CD4-positive, CD25-positive, alpha-beta regulatory T cell (primary cell): ENCODE data around the gene NTRK3. TPM values are rescaled to one million over a fixed set of nuclear protein-coding genes. Genes with fewer than 3 reads are reported as not detected.

Source experiments
- ATAC-seq, 2 donors: fragments of 150-1000 bp; cut with Tn5 transposase; one replicate each; pipeline ENCODE4 v1.10.0; 2021; ENCODE audit warnings: low read depth in 2 of 2, moderate number of reproducible peaks in 2 of 2, moderate library complexity in 1 of 2
- DNase-seq, 3 donors: peaks; one replicate each; pipeline versions ENCODE4 v3.0.0 to v3.0.0-alpha.2; 2012 to 2022; ENCODE audit warnings: mixed read lengths in 1 of 3
- H3K27ac ChIP-seq: one replicate; pipeline ENCODE4 v1.7.0; 2013; ENCODE audit warnings: mild to moderate bottlenecking, low read length; ENCODE audit not compliant: insufficient read depth, poor library complexity, severe bottlenecking
- H3K27me3 ChIP-seq: one replicate; pipeline ENCODE4 v1.7.0; 2013; ENCODE audit warnings: low read length; ENCODE audit not compliant: control insufficient read depth, insufficient read depth
- H3K36me3 ChIP-seq: one replicate; pipeline ENCODE4 v1.7.0; 2013; ENCODE audit warnings: mild to moderate bottlenecking, low read length, moderate library complexity; ENCODE audit not compliant: control insufficient read depth, insufficient read depth
- H3K4me1 ChIP-seq: 2 replicates; pipeline ENCODE4 v1.7.0; 2013; ENCODE audit warnings: mild to moderate bottlenecking, low read length; ENCODE audit not compliant: insufficient read depth, control insufficient read depth, poor library complexity, severe bottlenecking
- H3K4me3 ChIP-seq: one replicate; pipeline ENCODE4 v1.7.0; 2013; ENCODE audit warnings: low read depth, mild to moderate bottlenecking, low read length, moderate library complexity
- H3K9me3 ChIP-seq, 2 experiments: 1 replicate in 1 of 2; 2 replicates in 1 of 2; pipeline ENCODE4 v1.7.0; 2013; ENCODE audit warnings: low read length in 2 of 2, mild to moderate bottlenecking in 1 of 2, moderate library complexity in 1 of 2; ENCODE audit not compliant: control insufficient read depth in 2 of 2
- H3K27ac Mint-ChIP-seq, 3 donors: one replicate each; pipeline ENCODE4 v1.8.0; 2020 to 2022; ENCODE audit warnings: mild to moderate bottlenecking in 3 of 3, mixed read lengths in 3 of 3, moderate library complexity in 2 of 3
- H3K27me3 Mint-ChIP-seq: one replicate; pipeline ENCODE4 v1.8.0; 2022; ENCODE audit warnings: mild to moderate bottlenecking, mixed read lengths
- H3K36me3 Mint-ChIP-seq: one replicate; pipeline ENCODE4 v1.8.0; 2020; ENCODE audit warnings: mixed read lengths
- H3K4me1 Mint-ChIP-seq, 4 donors: one replicate each; pipeline ENCODE4 v1.8.0; 2020 to 2022; ENCODE audit warnings: mixed read lengths in 4 of 4, mild to moderate bottlenecking in 1 of 4
- H3K4me3 Mint-ChIP-seq, 4 donors: one replicate each; pipeline ENCODE4 v1.8.0; 2020 to 2022; ENCODE audit warnings: mild to moderate bottlenecking in 4 of 4, mixed read lengths in 4 of 4, moderate library complexity in 3 of 4
- H3K9me3 Mint-ChIP-seq, 7 donors: one replicate each; pipeline ENCODE4 v1.8.0; 2020 to 2022; ENCODE audit warnings: mixed read lengths in 7 of 7, mild to moderate bottlenecking in 3 of 7, moderate library complexity in 2 of 7
- polyA plus RNA-seq, 4 donors: library from polyadenylated mRNA; unstranded; fragments of 300-500 nt; fragmentation: Illumina TruSeq; gene quantifications; one replicate each; pipeline ENCODE4 v1.2.3, GENCODE V29; 2021
- total RNA-seq: library from RNA; stranded (reverse); gene quantifications from one replicate; pipeline ENCODE4 v1.2.3, GENCODE V29; 2022

NTRK3 gene
- total and polyA plus RNA-seq, 5 donors from 2014 or later, result not detected

- Mint-ChIP-seq H3K27ac (no peak overlapping the region), H3K27me3 (peaks cover 2% of the 10 kb centered on the region), H3K4me3 (no peak overlapping the region), H3K9me3 (peaks cover 0 to 1% (median 0%) of the 10 kb centered on the region in 7 donors), H3K36me3 (no peaks in the 10 kb centered on the region), H3K4me1 (no peaks in the 10 kb centered on the region)
- DNase-seq, result no peak
- ATAC-seq, result no peak
- H3K27me3 ChIP-seq, result no peaks in the 10 kb centered on the region
- H3K4me3 ChIP-seq, result no peak overlapping the region
- H3K27ac ChIP-seq, result no peak overlapping the region
- H3K9me3 ChIP-seq, result no peaks in the 10 kb centered on the region
- H3K36me3 ChIP-seq, result no peaks in the 10 kb centered on the region
- H3K4me1 ChIP-seq, result no peaks in the 10 kb centered on the region
Measured at GRCh38 chr15:87985451-87985850, 271.1 kb downstream of the NTRK3 start.

GRCh38 chr15:87981969-87982368 lies 274.6 kb downstream of the NTRK3 start:
- Histone ChIP-seq H3K27me3 (no peaks in the 10 kb centered on the region), H3K36me3 (no peaks in the 10 kb centered on the region), H3K4me1 (no peaks in the 10 kb centered on the region), H3K9me3 (no peaks in the 10 kb centered on the region), H3K27ac (no peak overlapping the region), H3K4me3 (no peak overlapping the region)
- Mint-ChIP-seq H3K9me3 (peaks cover 0 to 4% (median 0%) of the 10 kb centered on the region in 7 donors), H3K4me3 (no peak overlapping the region), H3K4me1 (no peaks in the 10 kb centered on the region), H3K27ac (no peak overlapping the region), H3K27me3 (peaks cover 4% of the 10 kb centered on the region), H3K36me3 (no peaks in the 10 kb centered on the region)
- DNase-seq, result no peak
- no peak for ATAC-seq

GRCh38 chr15:87977907-87978306 lies 278.6 kb downstream of the NTRK3 start:
- Histone ChIP-seq H3K9me3 (no peaks in the 10 kb centered on the region), H3K27me3 (no peaks in the 10 kb centered on the region), H3K36me3 (no peaks in the 10 kb centered on the region), H3K4me3 (no peak overlapping the region), H3K27ac (no peak overlapping the region), H3K4me1 (no peaks in the 10 kb centered on the region)
- no peak overlapping the region for H3K4me3 Mint-ChIP-seq
- no peaks in the 10 kb centered on the region for H3K36me3 Mint-ChIP-seq
- no peak overlapping the region for H3K27ac Mint-ChIP-seq
- peaks cover 4% of the 10 kb centered on the region for H3K27me3 Mint-ChIP-seq
- no peaks in the 10 kb centered on the region for H3K4me1 Mint-ChIP-seq
- H3K9me3 Mint-ChIP-seq, result peaks cover 0 to 4% (median 0%) of the 10 kb centered on the region in 7 donors
- no peak for ATAC-seq
- no peak for DNase-seq

- Mint-ChIP-seq H3K9me3 (peaks cover 0 to 4% (median 0%) of the 10 kb centered on the region in 7 donors), H3K27ac (peak overlapping the region in 1 of 3 donors; percentile 61), H3K36me3 (no peaks in the 10 kb centered on the region), H3K4me3 (no peak overlapping the region), H3K4me1 (no peaks in the 10 kb centered on the region), H3K27me3 (peaks cover 4% of the 10 kb centered on the region)
- no peaks in the 10 kb centered on the region for H3K27me3 ChIP-seq
- ATAC-seq (no peak), DNase-seq (no peak)
- H3K36me3 ChIP-seq, result no peaks in the 10 kb centered on the region
- no peak overlapping the region for H3K27ac ChIP-seq
- no peaks in the 10 kb centered on the region for H3K9me3 ChIP-seq
- H3K4me1 ChIP-seq, result no peaks in the 10 kb centered on the region
- no peak overlapping the region for H3K4me3 ChIP-seq
Measured at GRCh38 chr15:87976552-87976951, 280.0 kb downstream of the NTRK3 start.

- H3K27ac Mint-ChIP-seq, result no peak overlapping the region
Measured at GRCh38 chr15:87973501-87974215, 282.9 kb downstream of the NTRK3 start.

GRCh38 chr15:87971076-87971475 lies 285.5 kb downstream of the NTRK3 start:
- Histone ChIP-seq H3K27me3 (no peaks in the 10 kb centered on the region), H3K9me3 (no peaks in the 10 kb centered on the region), H3K4me3 (no peak overlapping the region), H3K27ac (no peak overlapping the region), H3K36me3 (no peaks in the 10 kb centered on the region), H3K4me1 (no peaks in the 10 kb centered on the region)
- Mint-ChIP-seq H3K4me3 (no peak overlapping the region), H3K9me3 (peaks cover 0 to 3% (median 0%) of the 10 kb centered on the region in 7 donors), H3K27ac (no peak overlapping the region), H3K36me3 (no peaks in the 10 kb centered on the region), H3K4me1 (no peaks in the 10 kb centered on the region), H3K27me3 (no peaks in the 10 kb centered on the region)
- DNase-seq (no peak), ATAC-seq (no peak)

More at GRCh38 chr15:87973501-87974215, 282.9 kb downstream of the NTRK3 start:
- Mint-ChIP-seq H3K4me1 (no peaks in the 10 kb centered on the region), H3K9me3 (peaks cover 0 to 5% (median 0%) of the 10 kb centered on the region in 7 donors), H3K4me3 (no peak overlapping the region), H3K27me3 (no peaks in the 10 kb centered on the region), H3K36me3 (no peaks in the 10 kb centered on the region)
- no peaks in the 10 kb centered on the region for H3K9me3 ChIP-seq
- no peak overlapping the region for H3K4me3 ChIP-seq
- H3K27ac ChIP-seq, result no peak overlapping the region
- H3K4me1 ChIP-seq, result no peaks in the 10 kb centered on the region
- no peak for ATAC-seq
- no peaks in the 10 kb centered on the region for H3K36me3 ChIP-seq
- H3K27me3 ChIP-seq, result no peaks in the 10 kb centered on the region
- DNase-seq, result no peak

GRCh38 chr15:87967951-87968350 lies 288.6 kb downstream of the NTRK3 start:
- Mint-ChIP-seq H3K4me3 (no peak overlapping the region), H3K9me3 (peaks cover 0 to 1% (median 0%) of the 10 kb centered on the region in 7 donors), H3K4me1 (no peaks in the 10 kb centered on the region), H3K27ac (no peak overlapping the region), H3K27me3 (no peaks in the 10 kb centered on the region), H3K36me3 (no peaks in the 10 kb centered on the region)
- Histone ChIP-seq H3K27ac (no peak overlapping the region), H3K9me3 (no peaks in the 10 kb centered on the region), H3K4me1 (no peaks in the 10 kb centered on the region), H3K27me3 (no peaks in the 10 kb centered on the region), H3K36me3 (no peaks in the 10 kb centered on the region), H3K4me3 (no peak overlapping the region)
- DNase-seq, result no peak
- ATAC-seq, result no peak

- no peak overlapping the region for H3K27ac ChIP-seq
- no peaks in the 10 kb centered on the region for H3K4me1 ChIP-seq
- no peak for DNase-seq
- Mint-ChIP-seq H3K36me3 (no peaks in the 10 kb centered on the region), H3K4me3 (no peak overlapping the region), H3K9me3 (peaks cover 0 to 5% (median 0%) of the 10 kb centered on the region in 7 donors), H3K27ac (no peak overlapping the region), H3K4me1 (peaks cover 0 to 4% (median under 1%) of the 10 kb centered on the region in 4 donors), H3K27me3 (no peaks in the 10 kb centered on the region)
- H3K36me3 ChIP-seq, result no peaks in the 10 kb centered on the region
- no peak for ATAC-seq
- no peak overlapping the region for H3K4me3 ChIP-seq
- H3K27me3 ChIP-seq, result no peaks in the 10 kb centered on the region
- H3K9me3 ChIP-seq, result no peaks in the 10 kb centered on the region
Measured at GRCh38 chr15:87965304-87965703, 291.2 kb downstream of the NTRK3 start.
